Pancreas (tissue), 10 donors: ENCODE measurements around the gene ABCC1. TPM values are rescaled to one million over a fixed set of nuclear protein-coding genes. Genes with fewer than 3 reads are reported as not detected.

Experiments used
- ATAC-seq, 4 donors: fragments of 200-7000 bp; cut with Tn5 transposase; one replicate each; pipeline versions ENCODE4 v1.8.0 to v1.9.1; 2020; ENCODE audit warnings: mild to moderate bottlenecking in 4 of 4, moderate library complexity in 4 of 4
- DNase-seq, 6 donors: peaks; one replicate each; pipeline ENCODE4 v3.0.0-alpha.2; 2020
- FAIRE-seq: peaks from 2 replicates; lab custom pipeline; 2012; peaks lifted over from hg19 to GRCh38; lab: Jason Lieb, UNC
- H3K27ac ChIP-seq, 4 donors: fragments of 200-600 bp; sonication (generic); 1 replicate in 3 of 4; 2 replicates in 1 of 4; pipeline versions ENCODE4 v1.5.0 to v1.8.0; 2020
- H3K27me3 ChIP-seq, 4 donors: fragments of 200-600 bp; one replicate each; pipeline ENCODE4 v1.8.0; 2021
- H3K36me3 ChIP-seq, 3 donors: fragments of 200-600 bp; sonication (generic) in 1 of 3; one replicate each; pipeline versions ENCODE4 v1.5.0 to v1.8.0; 2020 to 2021
- H3K4me1 ChIP-seq, 3 donors: fragments of 200-600 bp; one replicate each; pipeline ENCODE4 v1.8.0; 2021
- H3K4me3 ChIP-seq, 4 donors: fragments of 200-600 bp; sonication (generic) in 2 of 4; one replicate each; pipeline versions ENCODE4 v1.5.0 to v1.8.0; 2020 to 2021
- H3K9me3 ChIP-seq, 4 donors: fragments of 200-600 bp; one replicate each; pipeline ENCODE4 v1.8.0; 2021
- WGBS, 2 donors: extraction: QIAGEN DNeasy Blood & Tissue Kit; methylation state at CpG; one replicate each; pipeline ENCODE4 v1.1.7; 2013; 5-methylcytosine and 5-hydroxymethylcytosine counted together
- intact Hi-C, 3 donors: fragments of 100-400 bp; cut with DNase I; formaldehyde crosslinking; loops; one replicate each; pipeline versions ENCODE4 v1.11.1 to v1.14.2; 2022
- polyA plus RNA-seq, 2 donors: library from polyadenylated mRNA; stranded (reverse); fragments of 200-250 nt; gene quantifications; one replicate each; pipeline ENCODE4 v1.2.3, GENCODE V29; 2013
- total RNA-seq, 6 donors: library from RNA; stranded (reverse); fragmentation: NEBNext Ultra II Directional in 4 of 6; extraction: Animal tissue kit (Norgen Biotek cat#: 25700) in 4 of 6; gene quantifications; one replicate each; pipeline versions ENCODE4 v1.2.1 to v1.2.4, GENCODE V29; 2021 to 2023
- TF ChIP-seq, protein P1 (sequence below), 4 donors: fragments of 200-600 bp; sonication (generic) in 3 of 4; IDR thresholded peaks; one replicate each; pipeline versions ENCODE4 v1.5.0 to v1.8.0; 2021; ENCODE audit warnings: antibody characterized with exemption in 4 of 4
- donor health status: healthy with polysubstance abuse.
- donor health status: DM: no; HTN: no; CAD: no; lungs with moderate emphysema.
- donor health status: DM: no; HTN: no; CAD: no.
- donor health status: control.
- donor health status: control.
- donor health status: Bipolar disorder and iron deficiency.
- donor health status: DM: yes; HTN: yes; CAD: no.
- donor health status: DM: no; HTN: no; CAD: no.
- donor health status: DM: no; HTN: no; CAD: no.
- donor health status: DM: yes; HTN: yes; CAD: no.

The ABCC1 gene
- total and polyA plus RNA-seq, 8 donors = 8.5 to 16.8 (median 12.0) TPM

- WGBS, 2 donors = 74 to 80% methylated on average over 10 of the region's 10 CpGs
- intact Hi-C loops = no loop called here
- no peak overlapping the region for H3K27ac ChIP-seq
- no peaks in the 10 kb centered on the region for H3K27me3 ChIP-seq
- H3K4me1 ChIP-seq = no peaks in the 10 kb centered on the region
- DNase-seq (no peak), FAIRE-seq (no peak), ATAC-seq (no peak)
- no peak overlapping the region for H3K4me3 ChIP-seq
- no peaks in the 10 kb centered on the region for H3K9me3 ChIP-seq
- TF ChIP-seq, protein P1, sequence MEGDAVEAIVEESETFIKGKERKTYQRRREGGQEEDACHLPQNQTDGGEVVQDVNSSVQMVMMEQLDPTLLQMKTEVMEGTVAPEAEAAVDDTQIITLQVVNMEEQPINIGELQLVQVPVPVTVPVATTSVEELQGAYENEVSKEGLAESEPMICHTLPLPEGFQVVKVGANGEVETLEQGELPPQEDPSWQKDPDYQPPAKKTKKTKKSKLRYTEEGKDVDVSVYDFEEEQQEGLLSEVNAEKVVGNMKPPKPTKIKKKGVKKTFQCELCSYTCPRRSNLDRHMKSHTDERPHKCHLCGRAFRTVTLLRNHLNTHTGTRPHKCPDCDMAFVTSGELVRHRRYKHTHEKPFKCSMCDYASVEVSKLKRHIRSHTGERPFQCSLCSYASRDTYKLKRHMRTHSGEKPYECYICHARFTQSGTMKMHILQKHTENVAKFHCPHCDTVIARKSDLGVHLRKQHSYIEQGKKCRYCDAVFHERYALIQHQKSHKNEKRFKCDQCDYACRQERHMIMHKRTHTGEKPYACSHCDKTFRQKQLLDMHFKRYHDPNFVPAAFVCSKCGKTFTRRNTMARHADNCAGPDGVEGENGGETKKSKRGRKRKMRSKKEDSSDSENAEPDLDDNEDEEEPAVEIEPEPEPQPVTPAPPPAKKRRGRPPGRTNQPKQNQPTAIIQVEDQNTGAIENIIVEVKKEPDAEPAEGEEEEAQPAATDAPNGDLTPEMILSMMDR (IDR thresholded peaks at IDR 0.05) = no peak
- peaks cover 0 to 12% (median 0%) of the 10 kb centered on the region in 3 donors for H3K36me3 ChIP-seq
Measured at GRCh38 chr16:16126896-16127295, 177.5 kb downstream of the ABCC1 start.

GRCh38 chr16:16127469-16128116, 178.2 kb downstream of the ABCC1 start:
- Histone ChIP-seq H3K4me3 (no peak overlapping the region), H3K36me3 (peaks cover 0 to 5% (median 0%) of the 10 kb centered on the region in 3 donors), H3K9me3 (no peaks in the 10 kb centered on the region), H3K27me3 (no peaks in the 10 kb centered on the region), H3K4me1 (no peaks in the 10 kb centered on the region), H3K27ac (no peak overlapping the region)
- intact Hi-C loops = no loop called here
- peak; percentile 83 to 99 (median 96) for ATAC-seq
- DNase-seq = peak in 5 of 6 donors; percentile 45 to 82 (median 73)
- TF ChIP-seq, protein P1 (IDR thresholded peaks at IDR 0.05) = peak; percentile 78 to 86 (median 80)
- 29 to 33% methylated on average over 11 of the region's 11 CpGs for WGBS, 2 donors
- peak; percentile 17 for FAIRE-seq

DNA sequence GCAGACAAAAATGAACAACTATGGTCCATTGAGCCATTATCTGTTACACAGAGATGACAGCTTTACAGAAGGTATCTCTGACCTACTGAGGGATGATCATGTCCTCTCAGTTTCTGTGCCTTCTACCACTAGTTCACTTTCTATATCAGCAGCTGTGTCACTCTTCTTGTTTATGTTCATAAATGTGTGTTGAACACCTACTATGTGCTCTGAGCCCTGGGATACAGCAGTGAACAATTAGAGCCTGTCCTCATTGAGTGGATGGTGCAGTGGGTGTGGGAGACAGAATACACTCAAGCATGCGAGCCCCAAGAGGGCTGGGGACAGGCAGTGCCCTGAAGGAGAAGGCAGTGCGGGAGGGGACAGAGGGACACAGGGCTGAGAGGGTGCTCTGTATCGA, 181.8 kb downstream of the ABCC1 start:
- ATAC-seq (no peak), FAIRE-seq (no peak), DNase-seq (no peak)
- H3K4me3 ChIP-seq = no peak overlapping the region
- peaks cover 0 to 9% (median 0%) of the 10 kb centered on the region in 3 donors for H3K36me3 ChIP-seq
- no peaks in the 10 kb centered on the region for H3K4me1 ChIP-seq
- H3K27me3 ChIP-seq = no peaks in the 10 kb centered on the region
- no peaks in the 10 kb centered on the region for H3K9me3 ChIP-seq
- intact Hi-C loops = loop anchor here in 2 of 3 donors (5.0 to 10.0 kb wide), 3 partner anchors 249 to 369 kb away; no protein-coding TSS in a partner anchor
- no peak overlapping the region for H3K27ac ChIP-seq
- WGBS, 2 donors = 87 to 88% methylated on average over 3 of the region's 3 CpGs
- TF ChIP-seq, protein P1 (IDR thresholded peaks at IDR 0.05) = no peak

- H3K4me1 ChIP-seq = no peaks in the 10 kb centered on the region
- TF ChIP-seq, protein P1 (IDR thresholded peaks at IDR 0.05) = no peak
- intact Hi-C loops = loop anchor here in 2 of 3 donors (5.0 to 10.0 kb wide), 3 partner anchors 249 to 369 kb away; no protein-coding TSS in a partner anchor
- no peak for DNase-seq
- no peaks in the 10 kb centered on the region for H3K27me3 ChIP-seq
- FAIRE-seq = no peak
- H3K27ac ChIP-seq = no peak overlapping the region
- peaks cover 0 to 12% (median 0%) of the 10 kb centered on the region in 3 donors for H3K36me3 ChIP-seq
- WGBS, 2 donors = 91 to 95% methylated on average over 15 of the region's 15 CpGs
- H3K4me3 ChIP-seq = no peak overlapping the region
- no peaks in the 10 kb centered on the region for H3K9me3 ChIP-seq
- no peak for ATAC-seq
Measured at GRCh38 chr16:16131659-16132058, 182.2 kb downstream of the ABCC1 start.
